HCEC 1CT (cell line): ENCODE measurements around the gene DPP10.

ENCODE experiments used
- DNase-seq: peaks from one replicate; pipeline ENCODE4 v3.0.0-alpha.2; 2017

DPP10 gene

DNA sequence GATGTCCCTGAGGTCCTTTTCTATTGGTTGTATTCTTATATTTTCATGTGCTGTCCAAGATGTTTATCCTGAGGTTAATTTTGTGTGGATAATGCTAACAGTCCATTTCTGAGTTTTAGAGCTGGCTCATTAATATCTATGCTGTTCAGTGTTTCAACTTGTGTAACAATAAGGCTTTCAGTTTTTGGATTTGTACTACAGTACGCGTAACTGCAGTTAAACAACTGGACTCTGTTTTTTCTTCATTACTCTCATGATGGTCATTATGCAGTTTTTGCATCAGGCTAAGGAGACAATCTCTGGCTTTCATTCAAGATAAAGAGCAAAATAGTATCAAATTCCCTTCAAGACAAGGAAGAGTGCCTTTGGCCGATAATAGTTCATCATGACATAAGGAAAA, 1364.8 kb downstream of the DPP10 start:
- DNase-seq, result no peak

DNA sequence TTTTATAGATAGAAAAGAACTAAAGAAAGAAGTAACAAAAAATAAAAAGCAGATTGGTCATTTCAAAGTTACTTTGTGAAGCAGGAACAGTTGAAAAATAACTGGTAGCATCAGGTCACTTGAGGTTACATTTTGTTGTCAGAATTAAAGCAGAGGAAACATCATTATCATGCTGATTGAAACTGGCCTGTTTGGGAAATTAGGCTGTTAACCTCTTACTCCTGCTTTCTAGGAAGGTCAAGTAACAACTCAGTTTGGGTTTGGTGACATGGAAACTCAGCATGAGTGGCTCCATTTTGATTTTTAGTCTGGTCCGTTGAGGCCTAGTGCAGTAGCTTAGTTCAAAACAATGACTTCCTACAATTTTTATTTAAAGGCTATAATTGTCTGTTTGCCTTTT, 1383.5 kb downstream of the DPP10 start:
- no peak for DNase-seq

DNA sequence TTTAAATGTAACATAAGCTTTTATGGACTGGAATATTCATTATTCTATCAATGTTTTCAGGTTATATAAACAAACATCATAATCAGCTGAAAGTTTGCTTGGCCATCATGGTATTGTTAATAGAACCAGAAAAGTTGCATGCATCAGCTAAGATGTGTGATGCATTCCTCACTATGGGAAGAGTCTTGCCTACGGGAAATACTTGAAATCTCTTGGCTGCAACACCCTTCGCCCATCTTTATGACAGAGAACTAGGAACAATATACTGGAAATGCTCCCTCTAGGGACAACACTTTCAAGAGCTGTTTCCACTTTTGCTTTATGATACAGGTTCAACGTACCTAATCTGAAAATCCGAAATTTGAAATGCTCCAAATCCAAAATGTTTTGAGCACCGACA, 1390.8 kb downstream of the DPP10 start:
- DNase-seq, result no peak

DNA sequence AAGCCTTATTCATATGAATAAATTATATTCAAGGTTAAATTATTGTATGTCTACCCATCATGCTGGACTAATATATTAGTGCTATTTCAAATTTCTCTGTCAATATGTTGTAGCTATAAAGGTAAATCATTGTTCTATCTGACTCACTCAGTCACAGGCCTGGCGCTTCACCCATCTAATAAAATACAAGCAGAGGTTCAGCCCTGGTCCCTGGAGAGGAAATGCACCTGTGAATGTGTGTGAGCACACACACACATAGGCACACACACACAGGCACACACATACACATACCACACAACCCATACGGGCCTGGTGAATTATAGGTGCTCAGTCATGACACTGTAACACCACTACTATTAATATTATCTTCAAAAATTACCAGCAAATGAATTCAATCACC, 1396.1 kb downstream of the DPP10 start:
- no peak for DNase-seq

DNA sequence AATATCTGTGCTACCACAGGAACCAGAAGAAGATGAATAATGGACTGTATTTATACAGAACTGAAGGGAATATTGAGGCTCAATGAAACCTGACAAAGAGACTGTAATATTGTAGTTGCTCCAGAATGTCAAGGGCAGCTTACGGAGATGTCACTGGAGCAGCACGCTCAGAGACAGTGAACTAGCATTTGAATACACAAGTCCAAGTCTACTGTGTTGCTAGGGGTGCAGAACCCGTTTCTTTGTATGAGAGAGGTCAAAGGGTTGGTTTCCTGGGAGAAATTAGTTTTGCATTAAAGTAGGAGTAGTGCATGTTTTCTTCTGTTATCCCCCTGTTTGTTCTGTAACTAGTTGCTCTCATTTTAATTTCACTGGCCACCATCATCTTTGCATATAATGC, 1399.9 kb downstream of the DPP10 start:
- no peak for DNase-seq

DNA sequence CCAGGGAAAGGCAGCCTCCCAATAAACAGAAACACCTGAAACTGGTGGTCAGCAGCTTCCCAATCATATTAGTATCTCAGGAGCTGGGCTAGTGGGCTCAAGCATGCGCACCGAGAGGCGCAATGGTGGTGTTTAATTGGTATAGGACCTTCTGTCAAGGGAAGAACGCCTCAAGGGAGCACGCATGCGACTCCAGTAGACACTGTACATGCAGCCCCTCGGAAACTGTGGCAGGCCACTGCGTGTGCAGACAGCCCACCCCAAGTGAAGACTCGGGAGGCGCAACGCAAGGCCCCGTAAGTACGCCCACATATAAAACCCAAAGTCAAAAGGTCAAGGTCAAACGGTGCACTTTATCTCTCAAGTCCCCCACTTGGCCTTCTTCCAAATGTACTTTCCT, 1405.8 kb downstream of the DPP10 start:
- no peak for DNase-seq

DNA sequence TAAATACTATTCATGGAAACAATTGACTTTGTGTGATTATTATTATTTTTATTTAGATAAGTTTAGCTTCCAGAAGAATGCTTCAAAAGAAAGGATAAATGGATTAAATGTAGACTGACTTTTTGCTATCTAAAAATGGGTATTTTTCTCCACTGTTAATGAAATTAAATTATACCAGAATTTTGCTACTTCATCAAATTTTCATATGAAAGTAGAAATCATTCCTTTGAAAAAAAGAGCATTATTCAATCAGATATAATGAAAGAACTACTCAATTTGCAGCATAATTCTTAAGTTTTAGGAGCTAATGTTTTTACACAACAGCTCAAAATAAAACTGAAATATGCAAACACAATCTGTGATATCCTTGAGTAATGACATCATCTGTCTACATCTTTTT, 1424.6 kb downstream of the DPP10 start:
- DNase-seq, result no peak

DNA sequence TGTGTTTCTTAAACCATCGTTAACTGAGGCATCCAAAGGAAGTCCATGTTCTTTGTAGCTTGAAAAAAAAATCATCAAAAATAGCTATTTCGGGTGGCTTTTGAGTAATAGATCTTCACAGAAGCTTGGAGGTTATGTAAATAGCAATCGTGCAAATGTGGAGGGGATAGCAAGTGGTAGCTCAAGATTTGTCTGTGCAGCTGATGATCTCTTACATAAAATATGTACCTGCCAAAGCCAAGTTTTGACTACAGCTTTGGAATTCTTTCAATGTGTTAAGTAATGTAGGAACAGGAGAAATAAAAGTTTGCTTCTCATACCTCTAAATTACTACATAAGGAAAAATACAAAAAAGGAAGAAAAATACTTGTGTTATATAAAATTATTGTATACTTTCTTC, 1432.0 kb downstream of the DPP10 start:
- DNase-seq, result no peak

DNA sequence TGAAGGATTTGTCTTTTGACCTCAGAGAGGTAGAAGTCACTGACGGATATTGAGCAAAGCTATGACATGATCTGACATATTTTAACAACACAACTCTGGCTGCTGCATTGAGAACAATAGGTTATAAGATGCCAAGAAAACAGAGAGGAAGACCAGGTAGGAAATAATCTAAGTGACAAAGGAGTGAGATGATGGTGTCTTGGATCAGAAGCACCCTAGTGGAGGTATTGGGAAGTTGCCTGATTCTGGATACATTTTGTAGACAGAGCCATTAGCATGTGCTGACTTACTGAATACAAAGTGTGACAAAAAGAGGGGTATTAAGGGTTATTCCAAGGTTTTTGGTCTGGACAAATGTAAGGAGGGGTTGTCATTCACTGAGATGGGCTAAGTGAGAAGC, 1438.1 kb downstream of the DPP10 start:
- DNase-seq, result no peak

DNA sequence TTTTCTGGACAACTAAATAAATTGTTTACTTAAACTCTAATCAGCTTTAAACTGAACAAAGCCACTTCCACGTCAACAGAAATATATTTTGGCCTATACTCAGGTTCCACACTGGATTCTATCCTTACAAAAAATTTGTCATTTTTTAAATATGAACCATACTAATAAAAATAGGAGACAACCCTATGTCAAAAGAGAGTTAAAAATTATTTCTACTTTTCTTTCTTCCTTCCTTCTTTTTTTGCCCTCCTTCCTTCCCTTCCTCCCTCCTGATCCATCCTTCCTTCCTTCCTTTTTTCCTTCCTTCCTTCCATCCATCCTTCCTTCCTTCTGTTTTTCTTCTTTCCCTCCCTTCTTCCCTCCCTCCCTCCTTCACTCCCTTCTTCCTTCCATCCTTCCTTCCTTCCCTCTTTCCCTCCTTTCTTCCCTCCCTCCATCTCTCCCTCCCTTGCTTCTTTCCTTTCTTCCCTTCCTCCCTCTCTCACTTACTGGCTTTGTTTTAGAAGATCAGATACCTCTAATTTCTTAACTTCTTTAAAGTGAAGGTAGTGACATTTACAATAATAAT, 1444.9 kb downstream of the DPP10 start:
- no peak for DNase-seq
